GM21381 (cell line): ENCODE results near the gene WWTR1.

Experiments
- ATAC-seq: cut with Tn5 transposase; IDR thresholded peaks from one replicate; pipeline ENCODE4 v1.9.1; 2021; ENCODE audit warnings: mild to moderate bottlenecking, moderate library complexity; ENCODE audit not compliant: unreplicated experiment

WWTR1 gene

DNA sequence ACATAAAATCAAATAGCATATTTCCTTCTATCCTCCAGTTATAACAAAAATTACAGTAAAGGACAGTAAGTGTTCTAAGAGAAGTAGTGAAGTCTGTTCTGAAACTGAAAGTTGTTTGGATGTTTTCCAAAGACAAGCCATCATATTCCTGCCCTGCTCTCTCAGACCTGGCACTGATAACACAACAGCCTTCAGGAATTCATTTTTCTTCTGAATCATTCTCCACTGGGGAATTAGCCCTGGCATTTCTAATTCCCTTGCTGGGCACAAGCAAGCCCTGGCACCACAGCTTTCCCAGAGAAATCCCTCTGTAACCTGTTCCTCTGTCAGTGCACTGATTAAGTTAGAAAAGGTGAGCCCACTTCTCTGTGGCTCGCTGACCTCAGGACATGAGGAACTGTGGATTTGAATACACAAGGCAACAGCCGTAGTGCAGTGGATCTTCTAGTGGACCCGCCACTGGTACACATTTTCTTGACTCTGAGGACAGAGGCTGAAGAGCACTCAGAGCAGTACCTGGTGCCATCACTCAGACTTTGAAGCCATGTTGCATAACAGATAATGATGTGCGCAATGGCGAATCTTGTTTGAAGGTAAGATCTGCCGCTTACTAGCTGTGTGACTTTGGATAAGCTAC, 61.6 kb downstream of the WWTR1 start:
- ATAC-seq, result no peak

DNA sequence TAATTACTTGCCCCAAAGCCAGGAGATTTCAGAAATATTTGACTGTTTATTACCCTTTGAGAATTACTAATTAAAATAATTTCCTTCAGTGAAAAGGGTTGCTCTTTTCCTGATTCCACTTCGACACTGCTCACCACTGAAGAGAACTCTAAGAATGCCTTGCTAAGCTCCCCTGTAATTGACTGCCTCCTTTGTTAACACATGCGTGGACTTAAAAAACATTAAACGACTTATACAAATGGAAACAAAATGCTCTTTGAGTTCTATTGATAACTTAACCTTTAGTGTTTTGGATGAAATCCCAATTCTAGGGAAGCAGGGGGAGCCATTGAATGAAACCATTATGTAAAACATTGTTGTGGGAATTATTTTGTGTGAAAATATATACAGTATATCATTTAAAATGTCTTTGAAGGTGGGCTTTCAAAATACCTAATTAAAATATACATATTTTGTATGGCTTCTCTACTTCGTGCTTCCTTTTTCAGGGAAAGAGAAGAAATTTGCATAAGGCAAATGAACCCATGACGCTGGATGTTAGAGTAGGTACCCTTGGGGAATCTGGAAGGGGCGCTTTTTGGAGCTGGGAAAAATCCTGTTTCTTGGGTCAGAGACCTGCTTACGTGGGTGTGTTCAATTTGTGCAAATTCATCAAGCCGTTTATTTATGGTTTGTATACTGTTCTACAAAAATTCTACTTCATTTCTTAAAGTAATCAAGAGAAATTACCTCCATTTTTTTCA, 64.2 kb downstream of the WWTR1 start:
- ATAC-seq, result no peak

DNA sequence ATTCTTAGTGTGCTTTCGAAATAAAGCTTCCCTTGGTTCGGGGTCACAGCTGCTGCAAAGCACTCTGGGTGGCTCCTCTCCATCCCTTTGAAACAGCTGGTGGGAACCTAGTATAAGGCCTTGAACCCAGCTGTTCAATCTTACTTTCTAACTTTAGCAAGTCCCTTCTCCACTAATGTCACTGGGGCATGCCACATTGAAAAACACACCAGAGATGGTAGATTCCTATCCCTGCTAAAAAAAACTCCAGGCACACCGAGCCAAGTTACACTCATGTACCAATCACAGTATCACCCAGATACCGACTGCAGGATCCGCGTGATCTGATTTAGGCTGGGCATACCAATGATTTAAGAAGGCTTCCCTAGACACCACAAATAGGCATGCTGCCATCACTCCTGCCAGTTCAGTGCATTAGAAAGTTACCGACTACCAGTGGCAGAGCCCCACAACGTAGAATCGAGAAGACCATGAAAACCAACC, 65.0 kb downstream of the WWTR1 start:
- no peak for ATAC-seq

DNA sequence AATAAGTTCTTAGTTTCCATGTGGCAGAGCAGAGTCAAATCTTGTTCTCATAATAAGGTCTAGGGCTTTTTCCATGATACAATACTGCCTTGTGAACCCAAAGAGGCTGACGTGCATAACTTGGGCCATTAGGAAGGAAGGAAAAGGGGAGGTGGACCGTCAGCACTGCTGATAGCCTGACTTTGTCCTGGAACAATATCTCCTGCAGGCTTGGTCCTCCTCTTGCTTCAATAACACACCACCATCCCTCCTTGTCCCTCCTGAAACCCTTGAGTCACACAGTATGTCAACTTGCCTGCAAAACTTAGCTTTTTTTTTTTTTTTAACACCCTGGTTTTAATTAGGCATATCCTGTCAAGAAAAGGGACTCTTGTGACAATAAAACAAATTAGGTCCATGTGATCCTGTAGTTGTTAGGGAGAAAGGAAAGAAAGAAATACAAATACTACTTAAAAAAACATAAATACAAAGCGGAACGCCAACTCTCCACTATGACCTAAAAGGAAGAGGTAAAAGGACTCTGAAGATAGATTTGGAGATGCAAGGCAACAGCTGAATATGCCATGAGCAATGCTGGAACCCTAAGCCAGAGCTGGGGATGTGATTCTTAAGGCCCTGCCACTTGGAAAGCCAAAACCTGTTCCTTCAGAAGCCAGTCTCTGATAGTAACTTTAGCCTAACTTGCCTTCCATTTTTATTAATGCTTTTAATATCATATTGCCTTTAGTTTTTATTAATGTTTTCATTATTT, 67.0 kb downstream of the WWTR1 start:
- ATAC-seq, result no peak

- no peak for ATAC-seq
These were observed 68.5 kb downstream of the WWTR1 start for GRCh38 chr3:149589332-149589731.

GRCh38 chr3:149588909-149589308, 68.9 kb downstream of the WWTR1 start:
- ATAC-seq, result no peak

GRCh38 chr3:149587383-149587782, 70.4 kb downstream of the WWTR1 start:
- no peak for ATAC-seq

GRCh38 chr3:149586871-149587270, 71.0 kb downstream of the WWTR1 start:
- no peak for ATAC-seq

DNA sequence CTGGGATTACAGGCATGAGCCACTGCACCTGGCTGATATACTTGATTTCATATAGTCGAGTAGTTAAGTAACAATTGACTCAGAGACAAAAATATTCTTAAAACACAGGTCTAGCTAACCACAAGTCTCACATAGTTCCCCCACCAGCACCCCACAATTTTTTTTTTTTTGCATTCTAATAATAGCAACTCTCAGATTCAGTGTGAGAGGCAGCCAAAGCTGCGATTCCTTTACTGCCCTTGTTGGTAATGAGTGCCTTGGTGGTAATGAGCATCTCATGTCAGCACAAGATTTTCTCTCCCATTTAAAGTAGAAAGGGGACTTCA, 72.5 kb downstream of the WWTR1 start:
- ATAC-seq, result peak; percentile 92

GRCh38 chr3:149583921-149584635, 73.7 kb downstream of the WWTR1 start:
- no peak for ATAC-seq

DNA sequence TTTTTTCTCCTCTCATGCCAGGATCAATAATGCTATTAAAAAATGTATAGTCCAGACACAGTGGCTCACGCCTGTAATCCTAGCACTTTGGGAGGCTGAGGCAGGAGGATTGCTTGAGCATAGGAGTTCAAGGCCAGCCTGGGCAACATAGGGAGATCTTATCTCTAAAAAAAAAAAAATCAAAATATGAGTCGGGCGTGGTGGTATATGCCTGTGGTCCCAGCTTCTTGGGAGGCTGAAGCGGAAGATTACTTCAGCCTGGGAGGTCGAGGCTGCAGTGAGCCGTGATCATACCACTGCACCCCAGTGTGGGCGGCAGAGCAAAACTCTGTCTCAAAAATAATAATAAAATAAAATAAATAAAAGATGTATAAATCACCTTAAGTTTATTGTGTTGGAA, 75.4 kb downstream of the WWTR1 start:
- ATAC-seq, result no peak

DNA sequence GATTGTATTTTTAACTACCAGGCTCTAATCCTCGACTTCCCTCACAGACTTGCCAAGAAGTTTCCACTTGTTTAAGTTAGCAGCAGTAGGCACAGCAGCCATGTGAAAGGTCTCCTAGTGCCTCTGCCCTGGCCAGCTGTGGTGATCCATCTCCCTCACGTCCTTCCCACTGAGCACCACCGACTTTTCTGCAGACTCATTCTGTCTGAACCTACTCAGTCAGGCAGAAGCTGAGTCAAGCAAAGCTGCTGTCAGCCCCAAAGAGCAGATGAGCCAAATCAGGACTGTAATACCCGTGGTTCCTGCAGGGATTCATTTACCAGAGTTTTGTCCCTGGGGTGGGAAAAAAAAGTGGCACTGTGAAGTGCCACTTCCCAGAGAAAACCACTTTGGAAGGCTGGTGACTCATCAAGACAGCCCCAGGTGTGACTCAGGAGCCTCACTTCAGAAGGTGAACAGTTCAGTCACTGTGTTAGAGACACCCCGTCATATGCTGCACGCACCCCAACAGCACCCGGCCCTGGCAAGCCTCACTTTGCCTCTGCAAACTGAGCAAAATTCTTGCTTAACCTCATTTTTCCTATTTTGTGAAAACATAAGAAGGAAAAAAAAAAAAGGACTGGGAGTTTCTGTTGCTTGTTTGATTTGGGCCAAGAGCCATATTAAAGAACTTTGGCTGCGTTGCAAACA, 76.0 kb downstream of the WWTR1 start:
- ATAC-seq, result no peak

GRCh38 chr3:149581248-149581647, 76.6 kb downstream of the WWTR1 start:
- no peak for ATAC-seq

DNA sequence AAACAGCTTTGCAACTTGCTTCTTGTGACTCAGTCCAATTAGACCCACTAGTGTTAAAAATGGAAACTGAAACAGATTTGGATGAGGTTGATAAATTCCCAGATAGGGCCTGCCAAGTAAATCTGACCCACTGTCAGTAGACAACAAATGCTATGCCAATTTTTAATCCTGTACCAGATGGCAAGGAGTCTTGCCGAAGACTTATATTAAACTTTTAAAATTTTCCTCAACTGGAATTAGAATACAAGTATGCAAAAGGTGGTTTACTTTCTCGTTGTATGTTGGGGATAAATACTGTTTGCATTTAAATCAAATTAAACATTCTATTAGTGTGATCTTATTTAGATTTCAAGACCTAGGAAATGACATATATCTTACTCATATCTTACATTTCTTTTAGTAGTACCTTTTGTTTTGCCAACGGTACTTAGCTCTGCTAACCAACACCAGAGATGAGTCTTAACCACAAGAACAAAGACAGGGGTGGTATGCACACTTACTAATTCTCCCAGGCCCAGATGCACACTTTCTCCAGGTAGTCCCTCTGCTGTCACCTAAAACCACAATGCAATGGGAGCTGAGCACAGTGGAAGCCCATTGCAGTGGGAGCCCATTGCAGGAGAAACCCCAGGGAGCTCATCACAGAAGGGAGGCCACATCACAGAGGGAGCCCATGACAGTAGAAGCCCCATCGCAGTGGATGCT, 77.8 kb downstream of the WWTR1 start:
- ATAC-seq, result no peak

DNA sequence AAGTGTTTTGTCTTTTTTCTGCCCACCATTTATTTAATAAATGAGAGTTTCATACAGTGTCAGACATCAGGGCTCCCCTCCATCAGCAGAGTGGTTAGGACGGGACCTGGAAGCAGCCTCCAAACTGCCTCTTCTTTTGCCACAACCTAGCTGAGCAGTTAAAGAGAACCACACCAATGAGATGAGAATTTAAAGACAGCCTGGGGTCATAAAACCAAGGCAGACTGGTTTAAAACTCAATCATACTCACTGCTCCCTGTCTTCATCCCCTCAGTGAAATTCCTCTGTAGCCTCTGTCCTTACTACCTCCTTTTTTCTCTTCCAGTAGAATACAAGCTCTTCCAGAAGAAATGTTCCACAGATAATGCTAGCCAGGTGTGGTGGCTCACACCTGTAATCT, 78.7 kb downstream of the WWTR1 start:
- ATAC-seq, result no peak

DNA sequence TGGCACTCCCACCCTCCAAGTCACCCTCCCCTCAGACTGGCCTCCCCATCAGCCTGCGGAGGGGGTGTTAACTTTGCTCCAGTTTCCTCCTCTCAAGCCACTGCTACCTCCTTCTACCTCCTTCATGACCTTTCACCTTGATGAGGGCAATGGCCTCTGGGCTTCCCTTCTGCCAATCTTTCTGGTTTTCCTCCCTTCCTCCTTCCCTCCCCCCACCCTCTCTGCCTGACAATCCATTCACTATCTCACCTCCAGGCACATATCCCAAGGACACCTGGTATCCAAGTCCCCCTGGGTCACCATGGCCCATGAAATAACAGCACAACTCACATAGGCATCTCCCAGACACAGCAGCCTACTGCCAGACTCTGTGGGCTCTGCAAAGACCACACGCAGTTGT, 80.0 kb downstream of the WWTR1 start:
- ATAC-seq, result no peak

GRCh38 chr3:149575961-149576564, 81.8 kb downstream of the WWTR1 start:
- ATAC-seq, result no peak

- ATAC-seq, result no peak
These were observed 82.4 kb downstream of the WWTR1 start for GRCh38 chr3:149575213-149575960.

DNA sequence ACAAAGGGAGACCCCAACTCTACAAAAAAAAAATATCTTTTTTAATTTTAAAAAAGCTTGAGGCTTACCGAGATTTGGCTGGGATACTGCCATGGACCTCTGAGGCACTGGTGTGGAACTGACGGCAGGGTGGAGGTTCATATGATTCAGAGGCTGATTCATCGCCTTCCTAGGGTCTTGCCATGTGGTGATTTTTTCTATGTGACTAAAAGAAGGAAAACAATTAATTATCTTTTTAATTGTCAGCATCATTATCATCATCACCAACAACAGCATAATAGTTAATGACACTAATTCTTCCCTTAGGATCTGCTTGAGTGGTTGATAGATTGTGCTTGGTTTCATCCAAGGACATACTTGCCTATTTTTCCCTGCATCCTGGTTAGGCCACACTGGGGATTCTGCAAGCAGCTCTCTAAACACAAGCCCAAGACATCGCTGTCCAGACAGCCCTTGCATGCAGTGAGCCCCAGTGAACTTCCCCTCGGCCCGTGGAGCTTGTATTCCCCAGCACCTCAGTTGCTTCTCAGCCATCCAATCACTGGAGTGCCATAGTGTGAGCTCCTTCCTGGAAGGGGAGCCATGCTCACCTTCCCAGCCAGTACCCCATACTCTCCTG, 84.9 kb downstream of the WWTR1 start:
- no peak for ATAC-seq
